Stimulated activated memory B cell treated with anti-CD40 and anti-IgM and Interleukin-4, amounts not matched to agents 10 μg/mL and 1 μg/mL and 100 μg/mL, for 72 hours (primary cell): ENCODE data around the gene CPA4.

ENCODE experiments used
- ATAC-seq: fragments of 150-1000 bp; cut with Tn5 transposase; 2 replicates; pipeline ENCODE4 v1.10.0; 2021
- H3K27ac Mint-ChIP-seq: one replicate; pipeline ENCODE4 v1.8.0; 2022; ENCODE audit warnings: mild to moderate bottlenecking, mixed read lengths
- H3K27me3 Mint-ChIP-seq: one replicate; pipeline ENCODE4 v1.8.0; 2022; ENCODE audit warnings: mixed read lengths
- H3K36me3 Mint-ChIP-seq: one replicate; pipeline ENCODE4 v1.8.0; 2022; ENCODE audit warnings: mixed read lengths
- H3K4me1 Mint-ChIP-seq: one replicate; pipeline ENCODE4 v1.8.0; 2022; ENCODE audit warnings: mixed read lengths
- H3K4me3 Mint-ChIP-seq: one replicate; pipeline ENCODE4 v1.8.0; 2022; ENCODE audit warnings: mild to moderate bottlenecking, moderate library complexity, mixed read lengths
- H3K9me3 Mint-ChIP-seq: one replicate; pipeline ENCODE4 v1.8.0; 2022; ENCODE audit warnings: mixed read lengths

Gene CPA4

DNA sequence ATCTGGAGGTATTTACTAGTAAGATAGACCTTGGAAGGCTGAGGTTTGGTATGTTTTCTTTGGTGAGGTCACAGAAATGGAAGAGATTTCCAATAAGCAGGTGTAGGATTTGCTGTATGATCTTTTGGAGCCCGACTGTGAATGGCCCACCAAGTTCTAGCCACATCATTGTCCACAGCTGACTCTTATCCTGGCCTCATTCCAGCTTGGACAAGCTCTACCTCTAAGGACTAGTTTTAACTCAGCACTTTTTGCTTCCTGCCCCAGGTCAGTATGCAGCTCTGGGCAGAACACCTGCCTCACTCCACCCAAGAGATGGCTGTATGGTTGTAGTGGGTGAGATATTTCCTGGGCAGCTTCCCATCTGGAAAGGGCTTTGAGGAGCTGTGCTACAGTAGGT is 6.1 kb upstream of the CPA4 start:
- H3K27me3 Mint-ChIP-seq = peaks cover 22% of the 10 kb centered on the region
- ATAC-seq = no peak
- no peaks in the 10 kb centered on the region for H3K9me3 Mint-ChIP-seq
- no peak overlapping the region for H3K4me3 Mint-ChIP-seq
- H3K36me3 Mint-ChIP-seq = peaks cover 5% of the 10 kb centered on the region
- H3K27ac Mint-ChIP-seq = no peak overlapping the region
- no peaks in the 10 kb centered on the region for H3K4me1 Mint-ChIP-seq

DNA sequence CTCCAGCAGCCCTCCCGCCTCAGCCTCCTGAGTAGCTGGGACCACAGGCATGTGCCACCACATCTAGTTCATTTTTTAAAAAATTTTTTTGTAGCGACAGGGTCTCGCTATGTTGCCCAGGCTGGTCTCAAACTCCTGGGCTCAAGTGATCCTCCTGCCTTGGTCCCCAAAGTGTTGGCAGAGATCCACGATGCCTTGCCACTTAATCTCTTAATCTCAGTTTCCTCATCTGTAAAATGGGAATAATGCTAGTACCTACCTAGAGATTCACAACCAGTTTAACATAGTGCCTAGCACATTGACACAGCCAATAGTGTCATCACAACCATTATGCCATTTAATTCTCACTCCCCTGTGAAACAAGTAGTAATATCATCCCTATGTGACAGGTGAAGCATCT is 4.8 kb upstream of the CPA4 start:
- Mint-ChIP-seq H3K4me1 (peaks cover 2% of the 10 kb centered on the region), H3K9me3 (no peaks in the 10 kb centered on the region), H3K4me3 (no peak overlapping the region), H3K27me3 (peaks cover 22% of the 10 kb centered on the region), H3K27ac (no peak overlapping the region), H3K36me3 (peaks cover 5% of the 10 kb centered on the region)
- no peak for ATAC-seq

DNA sequence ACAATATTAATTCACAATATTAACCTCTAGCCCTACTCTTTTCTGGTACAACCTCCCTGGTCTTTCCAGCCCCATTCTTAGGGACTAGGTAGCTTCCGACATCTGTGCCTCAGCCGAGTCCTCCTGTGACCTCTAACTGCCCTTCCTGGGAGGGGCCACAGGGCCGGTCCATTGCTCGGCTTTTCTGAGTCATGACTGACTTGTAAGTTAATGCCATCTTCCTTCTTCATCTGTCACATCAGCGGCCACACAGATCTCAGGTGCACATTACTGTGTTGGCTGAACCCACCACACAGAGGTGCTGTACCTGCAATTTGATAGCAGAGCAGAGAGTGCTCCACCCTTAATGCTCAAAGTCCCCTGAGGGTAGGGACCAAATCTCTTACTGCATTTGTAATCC is 4.1 kb upstream of the CPA4 start:
- no peak overlapping the region for H3K4me3 Mint-ChIP-seq
- H3K27me3 Mint-ChIP-seq = peaks cover 16% of the 10 kb centered on the region
- H3K27ac Mint-ChIP-seq = no peak overlapping the region
- peaks cover 9% of the 10 kb centered on the region for H3K4me1 Mint-ChIP-seq
- ATAC-seq = no peak
- H3K36me3 Mint-ChIP-seq = peaks cover 5% of the 10 kb centered on the region
- H3K9me3 Mint-ChIP-seq = no peaks in the 10 kb centered on the region

DNA sequence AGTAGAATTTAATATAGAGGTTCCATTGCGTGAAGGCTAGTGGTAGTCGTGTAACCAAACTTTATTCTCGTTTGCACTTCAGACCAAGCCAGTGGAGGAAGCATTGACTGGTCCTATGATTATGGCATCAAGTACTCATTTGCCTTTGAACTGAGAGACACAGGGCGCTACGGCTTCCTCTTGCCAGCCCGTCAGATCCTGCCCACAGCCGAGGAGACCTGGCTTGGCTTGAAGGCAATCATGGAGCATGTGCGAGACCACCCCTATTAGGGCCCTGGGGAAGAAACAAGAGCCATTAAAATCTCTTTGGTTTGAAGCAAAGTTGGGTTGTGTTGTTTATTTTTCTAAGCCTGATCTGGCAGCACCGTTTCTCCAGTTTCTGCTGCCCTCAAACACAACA is 3.5 kb upstream of the CPA4 start:
- H3K9me3 Mint-ChIP-seq = no peaks in the 10 kb centered on the region
- peaks cover 9% of the 10 kb centered on the region for H3K4me1 Mint-ChIP-seq
- ATAC-seq = no peak
- H3K36me3 Mint-ChIP-seq = peaks cover 5% of the 10 kb centered on the region
- peaks cover 10% of the 10 kb centered on the region for H3K27me3 Mint-ChIP-seq
- no peak overlapping the region for H3K4me3 Mint-ChIP-seq
- no peak overlapping the region for H3K27ac Mint-ChIP-seq

DNA sequence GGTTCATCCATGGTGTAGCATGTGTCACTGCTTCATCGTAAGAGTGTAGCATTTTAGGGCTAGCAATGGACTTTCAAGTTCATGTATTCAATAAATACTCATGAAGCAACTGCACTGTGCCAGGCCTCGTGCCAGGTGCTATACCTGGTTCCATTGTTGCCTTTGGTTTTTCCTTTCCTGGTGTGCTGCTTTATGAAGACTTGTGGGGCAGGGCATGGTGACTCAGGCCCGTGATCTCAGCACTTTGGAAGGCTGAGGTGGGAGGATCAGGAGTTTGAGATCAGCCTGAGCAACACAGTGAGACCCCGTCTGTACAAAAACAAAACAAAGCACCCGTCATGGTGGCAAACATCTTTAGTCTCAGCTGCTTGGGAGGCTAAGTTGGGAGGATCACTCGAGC is 2.2 kb upstream of the CPA4 start:
- Mint-ChIP-seq H3K27me3 (no peaks in the 10 kb centered on the region), H3K4me3 (no peak overlapping the region), H3K9me3 (peaks cover 3% of the 10 kb centered on the region), H3K4me1 (peaks cover 9% of the 10 kb centered on the region), H3K27ac (no peak overlapping the region), H3K36me3 (no peaks in the 10 kb centered on the region)
- ATAC-seq = no peak

DNA sequence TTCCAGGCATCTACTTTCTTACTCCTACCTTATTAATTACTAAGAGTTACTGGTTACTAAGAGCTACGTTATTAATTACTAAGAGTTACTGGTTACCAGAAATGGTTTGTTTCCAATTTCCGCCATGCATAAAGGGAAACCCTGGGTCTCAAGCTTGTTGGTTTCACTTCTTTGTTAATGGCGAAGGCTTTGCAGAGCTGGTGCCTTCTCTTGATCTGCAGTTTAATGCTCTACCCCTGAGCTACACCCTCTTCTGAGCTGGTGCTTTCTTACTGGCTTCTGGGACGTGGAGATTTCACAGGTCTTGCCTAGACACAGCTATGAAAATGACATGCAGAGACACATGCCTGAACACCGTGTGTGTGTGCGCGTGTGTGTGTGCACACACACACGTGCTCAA is 560 bp downstream of the CPA4 start:
- Mint-ChIP-seq H3K27me3 (no peaks in the 10 kb centered on the region), H3K4me3 (no peak overlapping the region), H3K4me1 (peaks cover 9% of the 10 kb centered on the region), H3K36me3 (no peaks in the 10 kb centered on the region), H3K27ac (no peak overlapping the region), H3K9me3 (peaks cover 3% of the 10 kb centered on the region)
- ATAC-seq = no peak

DNA sequence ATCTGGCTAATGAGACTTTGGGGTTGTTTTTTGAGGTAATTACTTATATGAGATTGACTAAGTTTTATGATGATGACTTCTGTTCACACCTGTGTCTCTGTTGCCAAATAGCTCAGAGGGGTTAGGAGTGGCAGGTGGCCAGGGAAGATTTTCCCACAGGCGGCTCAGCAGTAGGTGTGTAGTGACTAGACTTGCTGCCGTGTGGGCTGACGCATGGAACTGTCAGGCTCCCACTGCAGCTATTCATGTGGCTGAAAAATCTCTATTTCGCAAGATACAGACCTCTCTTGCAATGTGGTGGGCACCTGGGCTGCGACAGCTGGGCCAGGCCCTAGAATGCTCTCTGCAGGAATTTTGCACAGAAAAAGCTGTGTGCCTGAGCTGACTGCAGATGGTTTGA is 1.4 kb downstream of the CPA4 start:
- no peak overlapping the region for H3K27ac Mint-ChIP-seq
- peaks cover 3% of the 10 kb centered on the region for H3K9me3 Mint-ChIP-seq
- H3K4me3 Mint-ChIP-seq = no peak overlapping the region
- no peak for ATAC-seq
- H3K27me3 Mint-ChIP-seq = no peaks in the 10 kb centered on the region
- H3K36me3 Mint-ChIP-seq = no peaks in the 10 kb centered on the region
- H3K4me1 Mint-ChIP-seq = peaks cover 9% of the 10 kb centered on the region

DNA sequence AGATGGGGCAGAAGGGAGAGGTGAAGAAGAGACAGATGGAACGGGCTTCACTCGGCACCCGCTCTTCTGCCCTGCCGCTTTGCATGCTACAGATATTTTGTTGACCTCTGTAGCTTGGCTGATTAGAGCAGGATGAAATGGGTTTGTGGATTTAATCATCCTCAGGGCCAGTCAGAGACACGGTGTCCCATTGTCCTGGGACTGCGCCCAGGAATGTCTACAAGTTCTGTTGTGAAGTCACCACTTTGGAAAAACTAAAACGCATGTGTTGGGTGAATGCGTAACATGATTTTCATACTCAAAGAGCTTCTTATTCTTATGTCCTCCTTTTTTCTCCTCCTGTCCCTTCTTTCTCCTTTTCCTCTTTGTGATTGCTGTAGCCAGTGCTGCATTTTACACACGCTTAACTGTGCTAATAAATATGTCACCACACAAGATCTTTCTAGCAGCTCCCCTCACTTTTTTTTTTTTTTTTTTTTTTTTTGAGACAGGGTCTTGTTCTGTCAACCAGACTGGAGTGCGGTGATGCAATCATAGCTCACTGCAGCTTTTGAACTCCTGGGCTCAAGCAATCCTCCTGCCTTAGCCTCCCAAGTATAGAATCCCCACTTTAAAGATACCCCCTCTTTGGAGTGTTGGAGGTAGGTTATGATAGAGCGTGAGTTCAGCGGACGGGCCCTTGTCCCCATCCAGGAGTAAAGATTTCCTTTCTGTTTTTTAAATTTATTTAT is 3.4 kb downstream of the CPA4 start:
- ATAC-seq = no peak
- Mint-ChIP-seq H3K4me3 (no peak overlapping the region), H3K9me3 (peaks cover 3% of the 10 kb centered on the region), H3K4me1 (peaks cover 9% of the 10 kb centered on the region), H3K27ac (no peak overlapping the region), H3K27me3 (peaks cover 18% of the 10 kb centered on the region), H3K36me3 (no peaks in the 10 kb centered on the region)

DNA sequence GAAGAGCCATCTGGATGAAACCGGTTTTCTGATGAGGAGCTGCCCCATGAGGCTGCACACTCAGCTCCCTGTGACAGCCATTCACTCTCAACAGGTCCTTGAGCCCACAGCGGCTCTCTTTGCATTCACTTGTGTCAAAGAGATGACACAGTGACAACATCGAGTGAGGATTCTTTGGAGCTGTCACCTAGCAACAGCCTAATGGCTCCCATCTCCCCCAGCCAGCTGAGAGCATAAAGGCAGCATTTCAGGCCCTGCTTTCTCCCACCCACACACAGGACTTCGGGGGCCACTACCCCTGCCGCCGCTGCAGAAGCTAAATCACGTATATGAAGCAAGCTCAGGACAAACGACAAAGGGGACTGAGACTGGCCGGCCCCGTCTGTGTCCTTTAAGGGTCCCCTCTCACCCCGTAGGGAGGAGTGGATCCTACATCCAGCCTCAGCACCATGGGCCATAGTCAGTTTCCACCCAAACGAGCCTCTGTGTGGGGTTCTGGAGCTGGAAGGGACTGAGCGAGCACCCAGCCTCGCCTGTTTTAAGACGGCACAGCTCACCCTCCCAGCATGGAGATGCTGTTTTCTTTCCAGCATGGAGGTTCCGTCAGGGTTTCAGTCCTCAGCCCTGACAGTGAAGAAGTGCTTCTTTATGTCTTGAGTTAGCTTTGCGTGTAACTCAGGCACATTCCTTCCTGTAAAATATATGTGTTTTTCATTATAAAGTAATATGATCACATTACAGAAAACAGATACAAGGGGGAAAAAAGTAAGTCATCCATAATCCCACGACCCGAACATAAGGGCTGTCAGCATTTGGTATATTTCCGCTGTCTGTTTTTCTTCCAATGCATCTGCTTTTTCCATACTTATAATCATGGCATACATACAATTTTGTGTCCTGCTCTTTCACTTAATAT is 4.9 kb downstream of the CPA4 start:
- peaks cover 3% of the 10 kb centered on the region for H3K9me3 Mint-ChIP-seq

DNA sequence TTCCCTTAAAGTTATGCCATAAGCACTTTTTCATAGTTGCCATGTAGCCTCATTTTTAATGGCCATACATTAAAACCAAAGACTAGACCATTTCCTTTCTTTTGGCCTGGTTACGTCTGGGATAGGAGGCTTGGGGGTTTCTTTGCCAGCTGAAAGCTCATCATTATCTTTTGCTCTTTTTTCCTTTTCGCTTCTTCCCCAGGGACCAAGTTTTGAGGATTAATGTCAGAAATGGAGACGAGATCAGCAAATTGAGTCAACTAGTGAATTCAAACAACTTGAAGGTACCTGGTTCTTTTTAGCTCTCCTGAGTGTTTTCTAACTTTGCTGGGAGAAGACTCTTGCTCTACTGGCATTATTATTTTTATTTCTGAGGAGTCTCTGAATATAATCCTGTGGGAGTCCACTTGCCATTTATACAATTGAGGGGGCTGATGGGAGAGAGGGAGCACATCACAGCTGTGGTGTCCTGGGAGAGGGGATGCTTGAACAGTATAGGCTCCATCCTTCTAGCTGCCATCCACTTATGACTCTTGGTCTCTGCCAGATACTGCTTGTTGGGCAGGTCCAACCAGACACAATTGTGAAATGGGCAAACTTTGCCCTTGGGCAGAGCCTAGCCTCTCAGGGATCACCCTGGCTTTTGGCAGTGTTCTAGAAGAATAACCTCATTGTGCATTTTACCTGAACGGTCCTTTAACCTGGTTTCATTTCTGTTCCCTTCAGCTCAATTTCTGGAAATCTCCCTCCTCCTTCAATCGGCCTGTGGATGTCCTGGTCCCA is 5.8 kb downstream of the CPA4 start:
- Mint-ChIP-seq H3K36me3 (no peaks in the 10 kb centered on the region), H3K27ac (no peak overlapping the region), H3K4me3 (no peak overlapping the region), H3K9me3 (peaks cover 3% of the 10 kb centered on the region), H3K27me3 (peaks cover 26% of the 10 kb centered on the region), H3K4me1 (peaks cover 2% of the 10 kb centered on the region)
- ATAC-seq = no peak

More for the DNA sequence above, 4.9 kb downstream of the CPA4 start:
- Mint-ChIP-seq H3K27me3 (peaks cover 23% of the 10 kb centered on the region), H3K4me1 (peaks cover 9% of the 10 kb centered on the region), H3K36me3 (no peaks in the 10 kb centered on the region), H3K27ac (no peak overlapping the region), H3K4me3 (no peak overlapping the region)
- ATAC-seq = no peak

DNA sequence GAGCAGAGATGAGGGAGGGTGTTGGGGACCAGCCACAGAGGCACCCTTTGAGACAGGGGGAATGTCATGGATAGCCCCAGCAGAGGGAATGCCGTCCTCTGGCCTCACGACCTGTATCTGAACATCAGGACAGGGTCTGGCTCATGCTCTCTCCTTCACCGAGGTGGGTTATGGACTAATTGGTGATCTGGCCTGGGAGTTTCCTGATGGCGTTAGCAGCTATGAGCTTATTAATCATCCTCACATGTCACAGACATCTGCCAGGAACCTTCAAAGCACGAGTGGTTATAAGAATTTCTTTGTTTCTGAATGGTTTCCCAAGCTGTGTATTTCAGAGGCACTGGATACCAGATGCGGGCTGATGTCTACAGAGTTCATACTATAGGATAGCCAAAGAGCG is 6.9 kb downstream of the CPA4 start:
- Mint-ChIP-seq H3K36me3 (no peaks in the 10 kb centered on the region), H3K27me3 (peaks cover 37% of the 10 kb centered on the region), H3K27ac (no peak overlapping the region)

DNA sequence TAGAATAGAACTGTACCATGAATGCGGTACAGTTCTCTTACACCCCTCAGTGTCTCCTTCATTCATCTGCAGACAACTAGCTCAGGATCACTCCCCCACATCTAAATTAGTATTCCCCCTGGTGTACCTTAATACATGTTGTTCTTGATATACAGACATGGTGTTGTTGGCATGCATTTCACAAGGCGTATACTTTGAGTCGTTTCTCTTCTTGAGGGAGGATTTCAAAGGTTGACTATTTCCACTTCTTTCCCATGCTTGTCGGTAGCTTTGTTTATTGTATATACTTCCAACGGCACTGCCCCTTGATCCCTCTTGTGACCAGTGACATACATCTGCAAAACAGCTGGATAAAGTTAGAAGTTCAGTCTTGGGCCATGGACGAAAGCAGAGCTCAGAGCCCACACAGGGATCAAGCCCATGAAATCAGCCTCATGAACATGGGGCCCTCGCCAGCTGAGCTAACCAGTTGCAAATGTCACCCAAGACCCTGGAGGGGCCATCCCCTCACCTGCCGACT is 8.6 kb downstream of the CPA4 start:
- no peak overlapping the region for H3K27ac Mint-ChIP-seq
- H3K36me3 Mint-ChIP-seq = no peaks in the 10 kb centered on the region
- no peaks in the 10 kb centered on the region for H3K4me1 Mint-ChIP-seq
- no peak for ATAC-seq
- peaks cover 48% of the 10 kb centered on the region for H3K27me3 Mint-ChIP-seq
- H3K4me3 Mint-ChIP-seq = no peak overlapping the region
- H3K9me3 Mint-ChIP-seq = no peaks in the 10 kb centered on the region

More for the DNA sequence above, 6.9 kb downstream of the CPA4 start:
- H3K4me1 Mint-ChIP-seq = no peaks in the 10 kb centered on the region
- H3K4me3 Mint-ChIP-seq = no peak overlapping the region
- peaks cover 3% of the 10 kb centered on the region for H3K9me3 Mint-ChIP-seq
- no peak for ATAC-seq

DNA sequence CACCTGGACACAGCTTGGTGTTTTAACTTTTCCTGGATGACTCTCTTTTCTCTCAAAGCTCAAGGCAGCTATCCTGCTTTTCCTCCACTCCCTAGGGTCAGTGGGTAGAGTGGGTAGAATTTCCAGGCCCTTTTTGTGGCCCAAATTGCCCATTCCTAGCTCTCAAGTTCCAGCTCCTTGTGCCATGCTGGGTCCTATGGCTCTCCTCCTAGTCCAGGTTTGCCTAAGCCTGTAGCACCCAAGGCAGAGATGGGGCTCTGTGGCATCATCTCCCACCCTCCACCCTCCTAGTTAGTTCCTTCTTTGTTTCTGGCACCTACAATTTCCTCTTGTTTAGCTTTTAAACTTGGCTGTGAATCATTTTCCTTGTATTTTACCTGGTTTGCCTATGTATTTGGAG is 9.7 kb downstream of the CPA4 start:
- Mint-ChIP-seq H3K27me3 (peaks cover 48% of the 10 kb centered on the region), H3K4me3 (no peak overlapping the region), H3K27ac (no peak overlapping the region), H3K9me3 (no peaks in the 10 kb centered on the region), H3K4me1 (no peaks in the 10 kb centered on the region), H3K36me3 (no peaks in the 10 kb centered on the region)
- ATAC-seq = no peak

DNA sequence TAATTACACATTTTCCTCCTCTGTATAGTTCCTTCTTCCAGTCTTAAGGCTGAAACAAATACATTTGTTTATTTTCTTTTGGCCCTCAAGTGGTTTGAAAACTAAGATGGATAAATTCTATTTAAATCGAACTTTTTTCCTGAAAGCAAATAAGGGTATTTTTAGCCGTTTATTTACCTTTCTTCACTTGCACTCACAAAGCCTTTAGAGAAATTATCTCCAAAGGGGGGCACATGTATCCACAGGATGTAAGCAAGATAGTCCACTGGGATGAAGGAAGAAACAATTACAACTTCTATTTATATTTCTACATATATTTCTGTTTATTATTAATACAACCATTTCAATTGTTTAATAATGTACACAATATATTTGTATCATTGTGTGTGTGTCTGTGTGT is 10.2 kb downstream of the CPA4 start:
- Mint-ChIP-seq H3K36me3 (no peaks in the 10 kb centered on the region), H3K27ac (no peak overlapping the region), H3K27me3 (peaks cover 48% of the 10 kb centered on the region), H3K9me3 (no peaks in the 10 kb centered on the region), H3K4me1 (no peaks in the 10 kb centered on the region), H3K4me3 (no peak overlapping the region)
- ATAC-seq = no peak

DNA sequence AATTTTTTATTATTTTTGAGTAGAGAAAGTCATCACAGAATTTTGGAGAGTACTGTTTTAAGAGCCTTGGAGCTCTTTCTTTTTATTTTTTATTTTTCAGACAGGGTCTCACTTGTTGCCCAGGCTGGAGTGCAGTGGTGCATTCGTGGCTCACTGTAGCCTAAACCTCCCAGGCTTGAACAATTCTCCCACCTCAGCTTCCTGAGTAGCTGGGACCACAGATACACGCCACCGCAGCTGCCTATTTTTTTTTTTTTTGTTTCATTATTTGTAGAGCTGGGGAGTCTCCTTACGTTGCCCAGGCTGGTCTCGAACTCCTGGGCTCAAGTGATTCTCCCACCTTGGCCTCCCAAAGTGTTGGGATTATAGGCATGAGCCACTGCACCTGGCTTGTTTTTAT is 10.6 kb downstream of the CPA4 start:
- H3K27ac Mint-ChIP-seq = no peak overlapping the region
- H3K4me3 Mint-ChIP-seq = no peak overlapping the region
- H3K36me3 Mint-ChIP-seq = no peaks in the 10 kb centered on the region
- H3K4me1 Mint-ChIP-seq = no peaks in the 10 kb centered on the region
- ATAC-seq = no peak
- peaks cover 48% of the 10 kb centered on the region for H3K27me3 Mint-ChIP-seq
- no peaks in the 10 kb centered on the region for H3K9me3 Mint-ChIP-seq
